SK-N-SH (cell line): ENCODE measurements around the gene CENPL. TPM values are rescaled to one million over a fixed set of nuclear protein-coding genes. Genes with fewer than 3 reads are reported as not detected.

Experiments
- CTCF ChIA-PET: fragments of 300-600, 350-600 bp; formaldehyde crosslinking; extraction: SDS; loops from one replicate; lab custom pipeline; 2021; lab: Yijun Ruan, JAX
- POLR2A ChIA-PET: fragments of 350-600 bp; sonication (Branson Sonifier 250); formaldehyde crosslinking; extraction: SDS; loops from one replicate; lab custom pipeline; 2020; ENCODE audit warnings: antibody characterized with exemption, inconsistent platforms; lab: Yijun Ruan, JAX
- DNase-seq: peaks from one replicate; pipeline ENCODE4 v3.0.0; 2012
- H2AFZ ChIP-seq: fragments of 200-600 bp; sonication (generic); 2 replicates; pipeline ENCODE4 v1.8.1; 2016; ENCODE audit warnings: antibody characterized with exemption, mild to moderate bottlenecking, low read depth
- H3F3A ChIP-seq: fragments of 200-600 bp; sonication (generic); replicated peaks from 2 replicates; pipeline ENCODE3; 2016; ENCODE audit warnings: antibody characterized with exemption, mild to moderate bottlenecking; ENCODE audit not compliant: insufficient read depth
- H3K27ac ChIP-seq, 2 experiments: fragments of 200-500 bp in 1 of 2; fragments of 200-600 bp in 1 of 2; sonication (Bioruptor generic) in 1 of 2; sonication (generic), shearing (Covaris generic) in 1 of 2; 2 replicates each; pipeline versions ENCODE4 v1.5.1 to v1.6.1; 2014 to 2016; ENCODE audit warnings: low read depth in 2 of 2, inconsistent platforms in 1 of 2, low read length in 1 of 2, mild to moderate bottlenecking in 1 of 2, mixed read lengths in 1 of 2
- H3K27me3 ChIP-seq: fragments of 200-600 bp; sonication (generic), shearing (Covaris generic); 2 replicates; pipeline ENCODE4 v1.6.1; 2016; ENCODE audit warnings: mixed run types; ENCODE audit not compliant: insufficient read depth
- H3K36me3 ChIP-seq, 2 experiments: fragments of 200-500 bp in 1 of 2; fragments of 200-600 bp in 1 of 2; sonication (Bioruptor generic) in 1 of 2; sonication (generic) in 1 of 2; replicated peaks in 1 of 2; 2 replicates each; pipeline versions ENCODE3 to v1.5.1; 2014 to 2016; ENCODE audit warnings: low read length in 1 of 2, mild to moderate bottlenecking in 1 of 2; ENCODE audit not compliant: insufficient read depth in 2 of 2, control insufficient read depth in 1 of 2
- H3K4me1 ChIP-seq, 2 experiments: fragments of 200-500 bp in 1 of 2; fragments of 200-600 bp in 1 of 2; sonication (Bioruptor generic) in 1 of 2; sonication (generic), shearing (Covaris generic) in 1 of 2; 2 replicates each; pipeline versions ENCODE4 v1.5.1 to v1.6.1; 2014 to 2016; ENCODE audit warnings: low read depth in 1 of 2, low read length in 1 of 2, mixed run types in 1 of 2; ENCODE audit not compliant: insufficient read depth in 2 of 2, control insufficient read depth in 1 of 2
- H3K4me2 ChIP-seq: fragments of 200-600 bp; sonication (generic), shearing (Covaris generic); 2 replicates; pipeline ENCODE4 v1.6.1; 2017; ENCODE audit warnings: mixed run types
- H3K4me3 ChIP-seq, 2 experiments: fragments of 200-500 bp in 1 of 2; fragments of 200-600 bp in 1 of 2; sonication (Bioruptor generic) in 1 of 2; sonication (generic), shearing (Covaris generic) in 1 of 2; 2 replicates each; pipeline versions ENCODE4 v1.5.1 to v1.8.1; 2014 to 2016; ENCODE audit warnings: low read depth in 2 of 2, inconsistent platforms in 1 of 2, low read length in 1 of 2, mild to moderate bottlenecking in 1 of 2, mixed read lengths in 1 of 2, moderate library complexity in 1 of 2
- H3K79me2 ChIP-seq: fragments of 200-600 bp; sonication (generic); 2 replicates; pipeline ENCODE4 v1.8.1; 2017; ENCODE audit warnings: mild to moderate bottlenecking; ENCODE audit not compliant: insufficient read depth
- H3K9ac ChIP-seq: fragments of 200-600 bp; sonication (generic); 2 replicates; pipeline ENCODE4 v1.6.1; 2017; ENCODE audit warnings: mixed run types
- H3K9me2 ChIP-seq: fragments of 200-600 bp; sonication (generic); 2 replicates; pipeline ENCODE4 v1.6.1; 2017; ENCODE audit warnings: mixed run types
- H3K9me3 ChIP-seq: fragments of 200-600 bp; sonication (generic); 2 replicates; pipeline ENCODE4 v1.6.1; 2017; ENCODE audit warnings: mixed run types, mild to moderate bottlenecking, moderate library complexity
- H4K20me1 ChIP-seq: fragments of 200-600 bp; sonication (generic); 2 replicates; pipeline ENCODE4 v1.6.1; 2017; ENCODE audit warnings: mild to moderate bottlenecking, mixed run types; ENCODE audit not compliant: insufficient read depth
- EP300 ChIP-seq, 2 experiments: IDR thresholded peaks; 2 replicates each; pipeline versions ENCODE4 v1.4.0 to v1.6.1; 2012; ENCODE audit warnings: borderline replicate concordance in 1 of 2, low read depth in 1 of 2, low read length in 1 of 2
- FOSL2 ChIP-seq: IDR thresholded peaks from 2 replicates; pipeline ENCODE4 v1.4.0; 2012; ENCODE audit warnings: low read depth, mild to moderate bottlenecking, moderate library complexity, borderline replicate concordance
- FOXM1 ChIP-seq: IDR thresholded peaks from 2 replicates; pipeline ENCODE4 v1.4.0; 2012; ENCODE audit warnings: low read depth, mild to moderate bottlenecking
- GABPA ChIP-seq: IDR thresholded peaks from 2 replicates; pipeline ENCODE4 v1.4.0; 2012; ENCODE audit warnings: low read depth, mild to moderate bottlenecking
- GATA2 ChIP-seq: sonication (generic); formaldehyde crosslinking; IDR thresholded peaks from 2 replicates; pipeline ENCODE4 v1.5.0; 2020; ENCODE audit warnings: mild to moderate bottlenecking, missing genetic modification reagents
- JUND ChIP-seq: IDR thresholded peaks from 2 replicates; pipeline ENCODE4 v1.4.0; 2012
- MEF2A ChIP-seq: IDR thresholded peaks from 2 replicates; pipeline ENCODE4 v1.4.0; 2012; ENCODE audit warnings: low read depth, borderline replicate concordance
- MXI1 ChIP-seq: IDR thresholded peaks from 2 replicates; pipeline ENCODE4 v1.6.1; 2012; ENCODE audit warnings: mild to moderate bottlenecking, low read depth, low read length, improper control_type of control experiment
- NFIC ChIP-seq: IDR thresholded peaks from 2 replicates; pipeline ENCODE4 v1.4.0; 2012; ENCODE audit warnings: borderline replicate concordance
- NRF1 ChIP-seq: IDR thresholded peaks from 2 replicates; pipeline ENCODE4 v1.6.1; 2012; ENCODE audit warnings: low read depth, mild to moderate bottlenecking, low read length
- POLR2AphosphoS5 ChIP-seq: IDR thresholded peaks from 2 replicates; pipeline ENCODE4 v1.6.1; 2012; ENCODE audit warnings: low read depth, low read length
- RCOR1 ChIP-seq: fragments of 150-350 bp; IDR thresholded peaks from 2 replicates; pipeline ENCODE4 v1.6.1; 2017; ENCODE audit warnings: antibody characterized with exemption, low read length
- RFX5 ChIP-seq: IDR thresholded peaks from 2 replicates; pipeline ENCODE4 v1.6.1; 2012; ENCODE audit warnings: mild to moderate bottlenecking, improper control_type of control experiment, low read length
- RXRA ChIP-seq: IDR thresholded peaks from 2 replicates; pipeline ENCODE4 v1.4.0; 2012; ENCODE audit warnings: low read depth, mild to moderate bottlenecking, borderline replicate concordance
- SIN3A ChIP-seq: IDR thresholded peaks from 2 replicates; pipeline ENCODE4 v1.6.1; 2012; ENCODE audit warnings: low read depth, mild to moderate bottlenecking, low read length, moderate library complexity, borderline replicate concordance
- TAF1 ChIP-seq: IDR thresholded peaks from 2 replicates; pipeline ENCODE4 v1.6.1; 2012; ENCODE audit warnings: low read depth, mild to moderate bottlenecking, low read length, moderate library complexity, borderline replicate concordance
- USF1 ChIP-seq: IDR thresholded peaks from 2 replicates; pipeline ENCODE4 v1.4.0; 2012; ENCODE audit warnings: low read depth, borderline replicate concordance
- polyA plus RNA-seq, 3 experiments: library from polyadenylated mRNA; depleted of rRNA; stranded (reverse); fragments of >200 nt; gene quantifications; 2 replicates each; pipeline ENCODE4 v1.2.3, GENCODE V29; 2012
- small RNA-seq, 7 experiments: library from RNA; depleted of rRNA; stranded (forward); fragments of <200 nt; gene quantifications; one replicate each; pipeline ENCODE3, GENCODE V24; 2012
- TF ChIP-seq, protein P1 (sequence below): IDR thresholded peaks from 2 replicates; pipeline ENCODE4 v1.6.1; 2012; ENCODE audit warnings: mild to moderate bottlenecking, low read depth, low read length, moderate library complexity
- TF ChIP-seq, protein P2 (sequence below): IDR thresholded peaks from 2 replicates; pipeline ENCODE4 v1.4.0; 2012; ENCODE audit warnings: low read depth
- TF ChIP-seq, protein P3 (sequence below): IDR thresholded peaks from 2 replicates; pipeline ENCODE4; 2012

The CENPL gene
- polyA plus RNA-seq, 1 of the 3 experiments (the other 2 are of a cell fraction) = 4.0 TPM

DNA sequence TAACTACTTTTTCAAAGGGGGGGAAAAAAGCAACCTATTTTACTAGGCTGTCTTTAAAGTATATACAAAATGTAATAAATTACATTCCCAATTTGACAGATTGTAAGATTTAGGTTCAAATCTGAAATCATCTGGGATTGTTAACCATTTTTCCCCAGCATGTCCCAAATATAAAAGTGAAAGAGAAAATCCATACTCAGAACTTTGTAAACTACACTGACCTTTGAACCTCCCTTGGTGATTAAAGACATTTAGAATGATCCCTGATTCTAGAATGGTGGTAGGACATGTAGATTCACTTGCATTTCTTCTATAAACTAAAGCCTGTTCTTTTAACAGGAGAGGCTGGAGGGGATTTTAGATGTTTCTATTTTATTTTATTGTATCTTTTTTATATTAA lies 70.9 kb downstream of the CENPL start:
- CTCF ChIA-PET = no interaction called here
- H3K4me3 ChIP-seq = no peak overlapping the region
- H3K27ac ChIP-seq = no peak overlapping the region
- TF ChIP-seq MXI1 = no peak
- TF ChIP-seq POLR2AphosphoS5 = no peak
- TF ChIP-seq RFX5 = no peak
- no peak for TF ChIP-seq FOSL2
- no peak for TF ChIP-seq RXRA
- TF ChIP-seq TAF1 = no peak
- TF ChIP-seq GATA2 (CRISPR knock-in tag) = no peak
- no peak for TF ChIP-seq NFIC
- TF ChIP-seq, protein P1, sequence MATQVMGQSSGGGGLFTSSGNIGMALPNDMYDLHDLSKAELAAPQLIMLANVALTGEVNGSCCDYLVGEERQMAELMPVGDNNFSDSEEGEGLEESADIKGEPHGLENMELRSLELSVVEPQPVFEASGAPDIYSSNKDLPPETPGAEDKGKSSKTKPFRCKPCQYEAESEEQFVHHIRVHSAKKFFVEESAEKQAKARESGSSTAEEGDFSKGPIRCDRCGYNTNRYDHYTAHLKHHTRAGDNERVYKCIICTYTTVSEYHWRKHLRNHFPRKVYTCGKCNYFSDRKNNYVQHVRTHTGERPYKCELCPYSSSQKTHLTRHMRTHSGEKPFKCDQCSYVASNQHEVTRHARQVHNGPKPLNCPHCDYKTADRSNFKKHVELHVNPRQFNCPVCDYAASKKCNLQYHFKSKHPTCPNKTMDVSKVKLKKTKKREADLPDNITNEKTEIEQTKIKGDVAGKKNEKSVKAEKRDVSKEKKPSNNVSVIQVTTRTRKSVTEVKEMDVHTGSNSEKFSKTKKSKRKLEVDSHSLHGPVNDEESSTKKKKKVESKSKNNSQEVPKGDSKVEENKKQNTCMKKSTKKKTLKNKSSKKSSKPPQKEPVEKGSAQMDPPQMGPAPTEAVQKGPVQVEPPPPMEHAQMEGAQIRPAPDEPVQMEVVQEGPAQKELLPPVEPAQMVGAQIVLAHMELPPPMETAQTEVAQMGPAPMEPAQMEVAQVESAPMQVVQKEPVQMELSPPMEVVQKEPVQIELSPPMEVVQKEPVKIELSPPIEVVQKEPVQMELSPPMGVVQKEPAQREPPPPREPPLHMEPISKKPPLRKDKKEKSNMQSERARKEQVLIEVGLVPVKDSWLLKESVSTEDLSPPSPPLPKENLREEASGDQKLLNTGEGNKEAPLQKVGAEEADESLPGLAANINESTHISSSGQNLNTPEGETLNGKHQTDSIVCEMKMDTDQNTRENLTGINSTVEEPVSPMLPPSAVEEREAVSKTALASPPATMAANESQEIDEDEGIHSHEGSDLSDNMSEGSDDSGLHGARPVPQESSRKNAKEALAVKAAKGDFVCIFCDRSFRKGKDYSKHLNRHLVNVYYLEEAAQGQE = no peak
- no peak for TF ChIP-seq JUND
- TF ChIP-seq, protein P2, sequence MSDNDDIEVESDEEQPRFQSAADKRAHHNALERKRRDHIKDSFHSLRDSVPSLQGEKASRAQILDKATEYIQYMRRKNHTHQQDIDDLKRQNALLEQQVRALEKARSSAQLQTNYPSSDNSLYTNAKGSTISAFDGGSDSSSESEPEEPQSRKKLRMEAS = no peak
- no peak for TF ChIP-seq USF1
- TF ChIP-seq SIN3A = no peak
- TF ChIP-seq NRF1 = no peak
- TF ChIP-seq MEF2A = no peak
- no peak for TF ChIP-seq GABPA
- TF ChIP-seq, protein P3, sequence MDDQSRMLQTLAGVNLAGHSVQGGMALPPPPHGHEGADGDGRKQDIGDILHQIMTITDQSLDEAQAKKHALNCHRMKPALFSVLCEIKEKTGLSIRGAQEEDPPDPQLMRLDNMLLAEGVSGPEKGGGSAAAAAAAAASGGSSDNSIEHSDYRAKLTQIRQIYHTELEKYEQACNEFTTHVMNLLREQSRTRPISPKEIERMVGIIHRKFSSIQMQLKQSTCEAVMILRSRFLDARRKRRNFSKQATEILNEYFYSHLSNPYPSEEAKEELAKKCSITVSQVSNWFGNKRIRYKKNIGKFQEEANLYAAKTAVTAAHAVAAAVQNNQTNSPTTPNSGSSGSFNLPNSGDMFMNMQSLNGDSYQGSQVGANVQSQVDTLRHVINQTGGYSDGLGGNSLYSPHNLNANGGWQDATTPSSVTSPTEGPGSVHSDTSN = no peak
- no peak for TF ChIP-seq EP300 (IDR thresholded peaks at IDR 0.05; ENCODE audit: borderline replicate concordance in 1 of 2, low read depth in 1 of 2, low read length in 1 of 2)
- TF ChIP-seq FOXM1 = no peak
- no peak for TF ChIP-seq RCOR1
- TF ChIP-seq, all 33 proteins: peak for 0
- H3K9ac ChIP-seq = no peak overlapping the region
- H3K36me3 ChIP-seq = peaks cover 47 to 50% of the 10 kb centered on the region in 2 experiments
- no peaks in the 10 kb centered on the region for H3K9me2 ChIP-seq
- no peaks in the 10 kb centered on the region for H3K79me2 ChIP-seq
- no peaks in the 10 kb centered on the region for H3F3A ChIP-seq
- POLR2A ChIA-PET = no interaction called here
- no peak for DNase-seq
- H2AFZ ChIP-seq = no peak overlapping the region
- no peaks in the 10 kb centered on the region for H4K20me1 ChIP-seq
- H3K27me3 ChIP-seq = no peaks in the 10 kb centered on the region
- H3K4me2 ChIP-seq = no peak overlapping the region
- no peaks in the 10 kb centered on the region for H3K4me1 ChIP-seq
- H3K9me3 ChIP-seq = no peaks in the 10 kb centered on the region

Small RNAs within 50 kb of the gene (small RNA-seq; reads per million reads assigned to genes)
- 0 reads per million in 7 experiments for gene RF00019

Other genes starting within 250 kb of the CENPL start
- not detected in 2 replicates for gene SLC9C2, start 221.8 kb downstream of the CENPL start, polyA plus RNA-seq (2012; rRNA removed)
- gene TEX50, start 189.5 kb downstream of the CENPL start, polyA plus RNA-seq (2012; rRNA removed) = not detected in 2 replicates
- 1.8 and 2.3 TPM in 2 replicates for gene ANKRD45, start 155.0 kb downstream of the CENPL start, polyA plus RNA-seq (2012; rRNA removed)
- gene KLHL20, start 109.9 kb downstream of the CENPL start, polyA plus RNA-seq (2012; rRNA removed) = 14.0 and 20.1 TPM in 2 replicates
- 17.1 and 22.1 TPM in 2 replicates for gene DARS2, start 210 bp downstream of the CENPL start, polyA plus RNA-seq (2012; rRNA removed)
- gene GAS5, start 43.1 kb upstream of the CENPL start, polyA plus RNA-seq (2012; rRNA removed) = 961 and 1,422 TPM in 2 replicates
- gene ZBTB37, start 43.5 kb upstream of the CENPL start, polyA plus RNA-seq (2012; rRNA removed) = 0.89 and 1.2 TPM in 2 replicates
- gene SERPINC1, start 92.4 kb upstream of the CENPL start, polyA plus RNA-seq (2012; rRNA removed) = 0.05 and 0.08 TPM in 2 replicates
- gene RC3H1, start 197.5 kb upstream of the CENPL start, polyA plus RNA-seq (2012; rRNA removed) = 2.9 and 3.3 TPM in 2 replicates